OCI-LY7 (cell line): ENCODE results near the gene NEO1. TPM values are rescaled to one million over a fixed set of nuclear protein-coding genes. Genes with fewer than 3 reads are reported as not detected.

Source experiments
- BruUV-seq: library from RNA; stranded (reverse); fragments of 400-500 nt; replicated peaks from 2 replicates; lab custom pipeline; 2021; lab: Mats Ljungman, UMichigan
- CTCF ChIA-PET: fragments of 300-600 bp; sonication (Branson Sonifier 250); formaldehyde crosslinking; loops from one replicate; lab custom pipeline; 2022; ENCODE audit warnings: antibody characterized with exemption; ENCODE audit not compliant: unreplicated experiment; lab: Charles Lee
- POLR2A ChIA-PET: fragments of 300-600 bp; sonication (Branson Sonifier 250); formaldehyde crosslinking; loops from one replicate; lab custom pipeline; 2022; ENCODE audit warnings: antibody characterized with exemption; lab: Charles Lee
- DNase-seq: peaks from one replicate; pipeline ENCODE4 v3.0.0-alpha.2; 2015; ENCODE audit warnings: low spot score
- H2AFZ ChIP-seq: fragments of 200-600 bp; sonication (generic), shearing (Covaris generic); 2 replicates; pipeline ENCODE4 v1.6.1; 2014; ENCODE audit warnings: mild to moderate bottlenecking, antibody characterized with exemption, low read length, moderate library complexity
- H3K27ac ChIP-seq: fragments of 200-600 bp; sonication (generic); 2 replicates; pipeline ENCODE4 v1.5.1; 2014; ENCODE audit warnings: mixed run types, low read depth, mild to moderate bottlenecking, moderate library complexity, low read length, inconsistent platforms; ENCODE audit not compliant: poor library complexity, severe bottlenecking
- H3K36me3 ChIP-seq: fragments of 200-600 bp; sonication (generic); 2 replicates; pipeline ENCODE4 v1.6.1; 2014; ENCODE audit warnings: mild to moderate bottlenecking, antibody characterized with exemption, low read length, moderate library complexity, mixed read lengths; ENCODE audit not compliant: insufficient read depth
- H3K4me1 ChIP-seq: fragments of 200-600 bp; sonication (generic); 2 replicates; pipeline ENCODE4 v1.5.1; 2014; ENCODE audit warnings: mild to moderate bottlenecking, low read length; ENCODE audit not compliant: insufficient read depth, poor library complexity, severe bottlenecking
- H3K4me2 ChIP-seq: fragments of 200-600 bp; sonication (generic); 2 replicates; pipeline ENCODE4 v1.6.1; 2014; ENCODE audit warnings: mild to moderate bottlenecking, low read length
- H3K4me3 ChIP-seq: fragments of 200-600 bp; sonication (generic); 2 replicates; pipeline ENCODE4 v1.5.1; 2014; ENCODE audit warnings: mild to moderate bottlenecking, low read depth, low read length; ENCODE audit not compliant: poor library complexity, severe bottlenecking
- H3K79me2 ChIP-seq: fragments of 200-600 bp; sonication (generic); 2 replicates; pipeline ENCODE4 v1.6.1; 2016; ENCODE audit warnings: low read depth, mild to moderate bottlenecking, low read length, moderate library complexity, mixed read lengths; ENCODE audit not compliant: insufficient read depth
- H3K9me2 ChIP-seq: fragments of 200-600 bp; sonication (generic); 2 replicates; pipeline ENCODE4 v1.6.1; 2016; ENCODE audit warnings: mild to moderate bottlenecking, low read length, mixed read lengths; ENCODE audit not compliant: insufficient read depth
- H3K9me3 ChIP-seq: fragments of 200-600 bp; sonication (generic); 2 replicates; pipeline ENCODE4 v1.6.1; 2014; ENCODE audit warnings: mild to moderate bottlenecking, mixed run types, low read length, mixed read lengths
- H4K20me1 ChIP-seq: fragments of 200-600 bp; sonication (generic); 2 replicates; pipeline ENCODE4 v1.6.1; 2014; ENCODE audit warnings: mild to moderate bottlenecking, antibody characterized with exemption, low read length, moderate library complexity, mixed read lengths; ENCODE audit not compliant: insufficient read depth
- EZH2phosphoT487 ChIP-seq: fragments of 200-600 bp; sonication (generic); IDR thresholded peaks from 2 replicates; pipeline ENCODE4 v1.6.1; 2018; ENCODE audit warnings: low read depth, borderline replicate concordance, mild to moderate bottlenecking, mixed run types, antibody characterized with exemption, low read length, moderate library complexity, mixed read lengths
- intact Hi-C: fragments of 100-400 bp; cut with micrococcal nuclease; formaldehyde crosslinking; loops from one replicate; pipeline ENCODE4 v1.10.0; 2022; ENCODE audit not compliant: unreplicated experiment
- total RNA-seq, 2 experiments: library from RNA; depleted of rRNA in 1 of 2; stranded (reverse); fragments of >200 nt in 1 of 2; shearing (Covaris generic) in 1 of 2; gene quantifications; 2 replicates each; pipeline ENCODE4 v1.2.3, GENCODE V29; 2014 to 2022
- TF ChIP-seq, protein P1 (sequence below): fragments of 200-600 bp; sonication (generic); conservative IDR thresholded peaks from 2 replicates; pipeline ENCODE4 v1.5.1; 2014; ENCODE audit warnings: mild to moderate bottlenecking, antibody characterized with exemption, low read length, moderate library complexity, mixed read lengths

The NEO1 gene
- total RNA-seq, 2 experiments from 2014 or later = 3.0 TPM

DNA sequence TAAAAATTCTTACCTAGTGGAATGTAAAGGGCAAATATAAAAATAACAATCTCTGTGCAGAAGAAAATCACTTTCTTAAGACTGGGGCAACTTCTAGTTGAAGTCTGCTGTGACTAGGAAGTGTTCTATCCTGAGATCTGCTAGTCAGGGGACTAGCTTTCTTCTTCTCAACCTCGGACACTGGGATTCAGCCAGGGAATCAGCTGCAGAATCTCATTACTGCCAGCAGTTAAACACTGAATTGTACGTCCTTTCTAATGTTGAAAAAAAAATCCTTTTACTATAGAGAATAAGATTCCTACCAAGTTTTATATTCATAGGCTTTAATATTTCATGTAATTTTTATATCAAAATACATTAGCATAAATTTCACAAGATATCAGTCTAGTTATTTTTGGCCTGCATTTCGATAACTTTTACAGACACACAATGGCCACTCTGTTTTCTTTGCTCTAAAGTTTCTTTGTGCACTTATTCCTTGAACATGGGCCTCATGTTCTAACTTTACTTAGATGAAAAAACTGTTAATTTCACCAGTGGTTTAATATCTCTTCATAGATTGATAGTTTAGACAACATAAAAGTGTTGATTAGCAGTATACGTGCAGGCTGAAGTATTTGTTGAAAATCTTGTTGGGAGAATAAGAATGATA lies 2.6 kb upstream of the NEO1 start:
- POLR2A ChIA-PET = no interaction called here
- no TSS peak for BruUV-seq
- DNase-seq = no peak

DNA sequence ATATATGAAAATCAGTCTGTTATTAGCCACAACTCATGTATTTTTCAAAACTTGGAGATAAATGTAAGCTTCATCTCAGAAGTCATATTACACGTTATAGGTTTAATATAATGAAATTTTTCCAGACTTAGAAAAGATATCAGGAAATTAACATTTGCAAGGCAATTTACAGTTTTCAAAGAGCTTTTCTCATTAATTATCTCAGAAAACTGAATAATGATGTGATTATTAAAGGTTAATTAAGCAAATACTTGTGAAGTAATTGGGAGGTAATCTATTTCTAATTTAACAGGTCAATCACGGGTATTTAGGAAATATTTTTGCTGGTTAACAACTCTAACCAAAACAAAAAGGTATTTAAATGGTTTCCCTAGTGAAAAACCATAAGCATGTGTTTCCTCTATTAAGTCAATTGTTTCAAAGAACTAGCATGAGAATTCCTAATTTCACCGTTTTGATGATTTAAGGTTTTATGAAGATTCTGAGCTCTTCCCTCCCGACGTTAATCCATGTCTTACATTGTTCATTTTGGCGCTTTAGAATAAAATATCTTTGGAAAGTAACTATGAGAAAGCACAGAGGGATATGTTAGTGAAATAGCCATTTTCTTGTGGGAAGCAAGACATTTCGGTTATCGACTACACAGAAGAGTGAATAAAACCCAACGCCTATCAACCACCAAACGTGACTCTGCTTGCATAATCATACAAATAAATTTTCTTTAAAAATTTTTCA lies 1.5 kb upstream of the NEO1 start:
- no TSS peak for BruUV-seq
- H3K4me1 ChIP-seq = peaks cover 14% of the 10 kb centered on the region

More for the DNA sequence above, 2.6 kb upstream of the NEO1 start:
- no peak overlapping the region for H3K4me3 ChIP-seq
- H4K20me1 ChIP-seq = no peaks in the 10 kb centered on the region
- no peaks in the 10 kb centered on the region for H3K9me2 ChIP-seq
- H2AFZ ChIP-seq = no peak overlapping the region
- TF ChIP-seq, protein P1, sequence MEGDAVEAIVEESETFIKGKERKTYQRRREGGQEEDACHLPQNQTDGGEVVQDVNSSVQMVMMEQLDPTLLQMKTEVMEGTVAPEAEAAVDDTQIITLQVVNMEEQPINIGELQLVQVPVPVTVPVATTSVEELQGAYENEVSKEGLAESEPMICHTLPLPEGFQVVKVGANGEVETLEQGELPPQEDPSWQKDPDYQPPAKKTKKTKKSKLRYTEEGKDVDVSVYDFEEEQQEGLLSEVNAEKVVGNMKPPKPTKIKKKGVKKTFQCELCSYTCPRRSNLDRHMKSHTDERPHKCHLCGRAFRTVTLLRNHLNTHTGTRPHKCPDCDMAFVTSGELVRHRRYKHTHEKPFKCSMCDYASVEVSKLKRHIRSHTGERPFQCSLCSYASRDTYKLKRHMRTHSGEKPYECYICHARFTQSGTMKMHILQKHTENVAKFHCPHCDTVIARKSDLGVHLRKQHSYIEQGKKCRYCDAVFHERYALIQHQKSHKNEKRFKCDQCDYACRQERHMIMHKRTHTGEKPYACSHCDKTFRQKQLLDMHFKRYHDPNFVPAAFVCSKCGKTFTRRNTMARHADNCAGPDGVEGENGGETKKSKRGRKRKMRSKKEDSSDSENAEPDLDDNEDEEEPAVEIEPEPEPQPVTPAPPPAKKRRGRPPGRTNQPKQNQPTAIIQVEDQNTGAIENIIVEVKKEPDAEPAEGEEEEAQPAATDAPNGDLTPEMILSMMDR = no peak
- TF ChIP-seq EZH2phosphoT487 = no peak
- CTCF ChIA-PET = no interaction called here
- H3K36me3 ChIP-seq = no peaks in the 10 kb centered on the region
- peaks cover 14% of the 10 kb centered on the region for H3K4me1 ChIP-seq
- no peak overlapping the region for H3K4me2 ChIP-seq
- intact Hi-C loops = loop anchor here (5.0 kb wide), 1 partner anchor 267 kb away; the partner anchor contains the start of gene ADPGK
- no peaks in the 10 kb centered on the region for H3K79me2 ChIP-seq
- no peak overlapping the region for H3K27ac ChIP-seq
- no peaks in the 10 kb centered on the region for H3K9me3 ChIP-seq

More for the DNA sequence above, 1.5 kb upstream of the NEO1 start:
- Histone ChIP-seq H3K4me3 (no peak overlapping the region), H2AFZ (peak overlapping the region; percentile 65; the same call in 1 of the 2 replicates), H3K9me2 (no peaks in the 10 kb centered on the region), H3K79me2 (no peaks in the 10 kb centered on the region), H3K36me3 (no peaks in the 10 kb centered on the region), H3K4me2 (peak overlapping the region; percentile 74), H3K27ac (no peak overlapping the region), H4K20me1 (no peaks in the 10 kb centered on the region), H3K9me3 (no peaks in the 10 kb centered on the region)
- intact Hi-C loops = loop anchor here (5.0 kb wide), 1 partner anchor 268 kb away; the partner anchor contains the start of gene ADPGK
- DNase-seq = no peak
- CTCF ChIA-PET = no interaction called here
- TF ChIP-seq, protein P1 = no peak
- TF ChIP-seq EZH2phosphoT487 = no peak
- POLR2A ChIA-PET = no interaction called here
